HG03060 (cell line): ENCODE measurements around the gene PTTG1IP2.
"Not testable (repeated sequence)": the region's sequence is repeated elsewhere in the genome, so short reads cannot be mapped to it uniquely, and the experiment has no call there.

Experiments
- ATAC-seq: cut with Tn5 transposase; IDR thresholded peaks from one replicate; pipeline ENCODE4 v1.9.1; 2021; ENCODE audit warnings: low read depth, moderate number of reproducible peaks; ENCODE audit not compliant: unreplicated experiment

PTTG1IP2 gene

DNA sequence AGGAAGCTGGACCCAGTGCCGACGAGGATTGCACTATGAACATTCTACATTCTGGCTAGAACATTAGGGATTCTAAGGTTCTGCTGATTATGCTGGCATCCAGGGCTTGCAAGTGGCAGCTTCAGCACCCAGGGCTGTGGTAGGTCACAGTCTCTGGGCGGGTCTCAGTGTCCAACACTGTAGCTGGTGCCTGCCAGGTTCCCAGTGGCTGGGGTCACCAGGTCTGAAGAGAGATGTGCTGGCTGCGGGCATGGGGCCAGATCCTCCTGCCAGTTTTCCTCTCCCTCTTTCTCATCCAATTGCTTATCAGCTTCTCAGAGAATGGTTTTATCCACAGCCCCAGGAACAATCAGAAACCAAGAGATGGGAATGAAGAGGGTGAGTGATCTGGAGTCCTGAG is at the start of gene PTTG1IP2:
Gene PTTG1IP2, plus strand, starts transcription at position 86 of the 400 bp plus-strand sequence. Its CDS starts 148 bp downstream, at position 234.
- no peak for ATAC-seq

DNA sequence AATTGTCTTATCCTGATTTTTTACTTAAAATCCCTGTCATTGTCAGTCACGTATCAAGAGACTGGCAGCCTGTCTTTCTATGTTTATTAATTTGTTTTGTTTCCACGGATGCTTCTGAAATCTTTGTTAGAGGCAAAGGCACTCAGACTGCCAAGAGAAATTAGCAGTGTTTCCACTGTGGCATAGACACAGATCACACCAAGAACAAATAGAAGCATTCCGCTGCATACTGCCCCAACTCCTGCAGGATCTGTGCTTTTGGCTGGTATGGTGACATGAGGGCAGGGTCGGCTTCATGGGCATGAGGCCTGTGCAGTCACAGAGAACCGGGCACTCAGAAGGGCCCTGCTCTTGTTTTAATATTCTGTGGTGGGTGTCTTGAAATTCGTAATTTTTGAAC is 47.8 kb upstream of the PTTG1IP2 start:
- no peak for ATAC-seq

DNA sequence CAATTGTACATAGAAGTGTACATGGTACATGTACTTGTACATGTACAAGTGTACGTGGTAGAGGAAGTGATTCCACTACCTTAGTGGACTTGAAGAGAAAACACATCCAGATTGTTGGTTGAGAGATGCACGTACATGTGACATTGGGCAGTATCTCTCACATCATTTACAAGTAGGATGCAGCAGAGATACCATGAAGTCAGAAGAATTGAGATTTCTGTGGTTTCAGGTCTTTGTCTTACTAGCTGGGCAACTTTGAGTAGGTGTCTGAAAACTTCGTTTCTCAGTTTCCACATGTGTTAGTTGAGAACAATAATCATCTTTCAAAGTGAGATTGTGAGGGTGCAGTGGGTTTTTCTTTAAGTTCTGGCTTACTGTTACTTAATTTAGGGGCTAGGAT is 44.7 kb upstream of the PTTG1IP2 start:
- ATAC-seq, result peak; percentile 90

DNA sequence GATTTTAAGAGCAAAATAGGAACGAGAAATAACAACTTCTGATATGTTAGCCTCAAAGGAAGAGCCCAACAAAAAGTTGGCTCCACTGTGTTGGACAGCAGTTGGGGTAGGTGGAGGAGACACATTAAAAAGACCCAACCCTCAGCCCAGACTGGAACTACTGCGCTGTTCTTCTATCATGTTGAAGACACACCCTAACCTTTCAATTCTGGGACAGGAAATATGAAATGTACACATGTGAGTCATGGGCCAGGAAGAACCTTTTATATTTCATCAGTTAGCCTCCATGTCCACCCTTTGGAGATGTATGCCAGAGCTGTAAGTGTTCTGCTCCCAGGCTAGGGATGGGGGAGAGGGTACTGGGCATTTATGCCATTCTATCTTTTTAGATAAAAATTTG is 44.1 kb upstream of the PTTG1IP2 start:
- no peak for ATAC-seq

DNA sequence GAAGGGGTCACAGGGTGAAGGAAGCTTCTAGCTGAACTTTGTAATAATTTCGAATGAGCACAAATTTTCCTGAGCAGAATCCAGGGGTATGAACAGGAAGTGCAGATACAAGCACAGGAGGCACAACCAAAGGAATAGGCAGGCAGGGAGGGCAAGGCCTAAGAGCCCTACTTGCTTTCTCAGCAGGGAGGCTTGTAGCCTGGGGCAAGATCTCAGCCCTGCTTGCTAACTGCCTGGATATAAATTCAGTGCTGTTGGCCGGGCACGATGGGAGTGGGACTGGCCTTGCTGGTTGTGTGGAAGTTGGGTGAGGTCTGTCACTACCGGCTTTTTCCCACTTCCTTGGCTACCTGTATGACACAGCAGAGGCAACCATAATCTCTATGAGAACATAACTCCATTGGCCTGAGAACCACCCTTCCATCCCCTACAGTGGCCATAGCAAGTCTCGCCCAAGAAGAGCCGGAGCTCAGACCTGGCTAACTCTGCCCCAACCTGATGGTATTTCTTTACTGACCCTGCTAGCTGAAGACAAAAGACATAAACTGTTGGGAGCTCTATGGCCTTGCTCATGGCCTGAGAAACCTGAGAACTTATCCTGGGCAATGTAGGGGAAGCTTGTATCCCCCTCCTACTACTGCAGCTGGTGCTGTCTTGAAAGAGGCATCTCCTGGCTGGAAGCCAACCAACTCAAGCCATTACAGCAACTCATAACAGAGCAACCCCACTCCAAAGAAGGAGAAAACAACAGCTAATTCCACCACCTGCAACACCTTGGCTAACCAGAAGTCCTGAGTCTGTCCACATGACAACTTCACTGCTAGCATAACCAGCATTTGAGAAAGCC is 38.6 kb upstream of the PTTG1IP2 start:
- no peak for ATAC-seq

DNA sequence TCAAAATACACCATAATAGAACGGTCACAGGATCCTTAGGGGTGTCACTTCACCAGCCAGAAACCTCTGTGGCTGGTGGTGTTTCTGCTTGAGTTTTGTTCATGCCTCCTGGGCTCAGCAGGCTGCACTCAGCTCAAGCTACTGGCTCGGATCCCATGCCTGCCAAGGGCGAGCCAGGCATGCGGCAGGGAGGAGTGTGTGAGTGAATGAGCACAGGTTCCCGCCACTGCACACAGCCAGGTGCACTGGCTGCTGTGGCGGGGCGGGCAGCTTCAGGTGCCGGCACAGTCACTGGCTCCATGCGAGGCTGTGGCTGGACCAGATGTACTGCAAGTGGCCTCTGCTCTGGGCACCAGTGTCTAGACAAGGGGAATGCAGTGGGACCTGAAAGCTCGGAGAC is 36.7 kb upstream of the PTTG1IP2 start:
- ATAC-seq, result no peak

DNA sequence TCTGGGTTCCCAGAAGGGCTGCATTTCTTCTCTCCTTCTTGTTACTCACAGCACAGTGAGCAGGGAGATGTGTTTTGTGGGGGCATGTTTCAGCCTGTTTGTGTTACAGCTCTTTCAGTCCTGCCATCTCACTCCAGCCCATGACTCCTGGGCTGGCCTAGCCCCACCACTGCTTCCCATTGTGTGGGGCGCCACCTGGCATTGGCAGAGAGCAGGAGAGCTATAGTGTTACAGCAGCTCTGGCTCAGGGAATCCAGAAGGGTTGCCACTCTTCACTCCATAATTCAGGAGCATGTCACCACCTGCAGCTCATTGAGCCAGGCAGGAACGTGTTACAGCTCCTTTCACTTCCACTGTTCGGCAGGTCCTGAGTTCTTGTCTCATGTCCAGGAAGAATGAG is 36.2 kb upstream of the PTTG1IP2 start:
- ATAC-seq, result no peak

DNA sequence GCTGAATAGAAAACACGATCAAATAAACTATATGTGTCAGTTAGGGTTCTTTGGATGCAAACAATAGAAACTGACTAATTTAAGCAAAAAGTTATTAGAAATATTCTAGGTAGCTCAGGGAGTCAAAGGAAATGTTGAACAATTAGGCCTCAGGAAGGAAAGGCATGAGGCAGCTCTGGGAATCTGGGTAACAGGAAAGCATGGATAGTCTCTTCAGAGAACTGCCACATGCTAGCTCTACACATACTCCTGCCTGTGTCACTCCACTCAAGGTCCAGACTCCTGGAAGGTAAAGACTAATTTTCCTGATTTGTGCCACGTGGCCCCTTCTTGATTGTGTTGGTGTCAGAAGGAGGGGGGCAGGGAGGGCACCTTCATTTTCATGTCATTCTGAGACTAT is 23.8 kb upstream of the PTTG1IP2 start:
- ATAC-seq, result no peak

DNA sequence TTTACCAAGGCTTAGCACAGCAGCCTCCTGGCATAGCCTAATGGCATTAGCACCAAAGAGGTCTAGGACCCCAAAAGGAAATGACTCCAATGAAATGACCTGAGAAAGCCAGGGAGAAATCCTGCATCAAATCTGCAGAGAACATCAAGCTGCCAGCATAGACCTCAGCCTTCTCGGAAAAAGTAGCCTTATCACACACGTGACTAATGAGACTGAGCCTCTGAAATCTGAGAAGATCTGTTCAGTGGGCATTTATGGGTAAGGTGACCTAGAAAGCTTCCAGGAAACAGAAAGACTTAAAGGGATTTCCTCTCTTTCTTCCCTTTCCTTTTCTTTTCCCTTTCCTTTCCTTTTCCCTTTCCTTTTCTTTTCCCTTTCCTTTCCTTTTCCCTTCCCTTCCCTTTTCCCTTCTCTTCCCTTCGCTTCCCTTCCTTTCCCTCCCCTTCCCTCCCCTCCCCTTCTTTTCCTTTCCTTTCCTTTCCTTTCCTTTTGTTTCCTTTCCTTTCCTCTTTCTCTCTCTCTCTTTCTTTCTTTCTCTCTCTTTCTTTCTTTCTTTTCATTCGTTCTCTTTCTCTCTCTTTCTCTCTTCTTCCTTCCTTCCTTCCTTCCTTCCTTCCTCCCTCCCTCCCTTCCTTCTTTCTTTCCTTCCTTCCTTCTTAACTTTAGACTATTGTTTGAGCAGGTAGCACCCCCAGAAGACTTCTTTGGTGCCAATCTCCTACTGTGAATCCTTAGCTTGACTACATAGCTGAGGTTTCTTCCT is 23.1 kb upstream of the PTTG1IP2 start:
- ATAC-seq, result no peak

DNA sequence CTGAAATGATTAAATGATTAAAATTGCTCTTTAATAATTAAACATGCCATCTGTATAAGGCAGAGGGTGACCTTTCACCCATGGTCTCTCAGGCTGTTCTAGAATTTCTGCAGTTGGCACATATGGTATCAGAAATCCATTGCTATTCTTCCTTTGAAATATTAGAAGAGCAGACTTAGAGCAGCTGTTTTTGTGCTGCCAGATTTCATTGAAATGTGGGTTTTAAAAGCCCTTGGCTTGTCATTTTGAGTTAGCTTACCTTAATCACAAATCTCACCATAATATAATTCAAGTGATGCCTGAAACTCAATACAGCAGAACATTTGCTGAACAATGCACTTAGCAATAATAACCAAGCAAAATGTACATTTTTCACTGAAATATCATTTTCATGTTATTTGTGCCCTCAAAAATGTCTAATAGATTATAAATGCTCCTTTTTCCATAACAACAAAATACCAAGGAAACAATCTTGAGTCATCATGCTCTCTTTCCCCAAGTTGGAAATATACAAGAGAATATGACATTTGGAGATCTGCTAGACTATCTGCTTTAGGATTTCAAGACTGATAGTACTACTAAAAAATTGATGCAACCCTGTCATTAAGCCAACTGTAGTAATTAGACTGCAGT is 16.1 kb upstream of the PTTG1IP2 start:
- ATAC-seq, result no peak

DNA sequence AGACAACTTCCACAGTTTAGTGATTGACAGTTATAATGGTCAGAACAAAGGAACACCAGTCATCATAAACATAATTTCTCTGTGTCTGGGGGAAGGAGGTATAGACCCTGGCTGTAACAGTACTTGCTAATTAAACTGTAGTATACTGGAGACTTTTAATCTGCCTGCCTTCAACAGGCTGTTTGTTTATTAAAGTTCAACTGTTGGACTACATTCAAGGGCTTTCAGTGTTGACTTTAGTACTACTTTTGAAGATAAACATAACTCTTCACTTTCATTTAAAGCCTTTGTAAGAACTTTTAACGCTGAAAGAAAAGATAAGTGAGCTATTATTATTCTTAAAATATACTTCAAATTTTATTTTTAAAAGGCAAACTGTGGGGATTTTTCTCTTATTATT is 15.5 kb upstream of the PTTG1IP2 start:
- ATAC-seq, result no peak

DNA sequence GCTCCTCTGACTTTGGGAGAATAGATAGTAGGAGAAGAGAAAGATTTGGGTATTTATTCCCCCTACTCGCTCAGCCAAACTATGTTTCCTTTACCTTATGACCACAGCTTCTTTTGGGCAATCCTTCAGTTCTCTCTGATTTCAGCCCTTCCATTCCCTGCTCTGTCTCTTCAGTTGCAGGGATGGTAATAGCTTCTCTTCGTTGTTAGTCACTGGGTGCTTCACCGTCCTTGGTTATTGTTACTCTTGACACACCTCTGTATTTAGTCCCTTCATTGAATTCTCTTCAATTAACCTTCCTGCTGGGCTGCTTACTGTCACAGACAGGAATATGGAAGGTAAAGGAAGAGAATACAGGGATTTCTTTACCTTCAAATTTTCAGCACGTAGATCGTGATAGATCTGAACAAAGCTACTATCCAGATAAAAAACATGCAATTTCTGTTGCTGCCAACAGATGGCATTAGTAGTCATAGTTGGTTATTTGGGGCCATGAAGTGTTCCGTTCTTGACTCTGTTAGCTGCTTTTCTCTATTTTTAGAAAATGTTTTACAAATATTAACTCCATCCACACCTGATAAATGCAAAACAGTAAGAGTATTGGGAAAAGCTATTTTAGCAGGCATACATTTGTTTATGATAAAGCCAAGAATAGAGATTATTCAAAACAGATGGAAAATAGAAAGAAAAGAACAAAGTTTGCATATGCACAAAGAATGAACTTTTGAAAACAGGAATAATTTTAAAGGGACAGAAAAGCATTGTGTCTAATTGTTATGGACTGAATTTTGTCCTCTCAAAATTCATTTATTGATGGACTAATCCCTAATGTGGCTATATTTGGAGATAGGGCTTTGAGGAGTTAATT is 14.0 kb upstream of the PTTG1IP2 start:
- peak; percentile 76 for ATAC-seq

DNA sequence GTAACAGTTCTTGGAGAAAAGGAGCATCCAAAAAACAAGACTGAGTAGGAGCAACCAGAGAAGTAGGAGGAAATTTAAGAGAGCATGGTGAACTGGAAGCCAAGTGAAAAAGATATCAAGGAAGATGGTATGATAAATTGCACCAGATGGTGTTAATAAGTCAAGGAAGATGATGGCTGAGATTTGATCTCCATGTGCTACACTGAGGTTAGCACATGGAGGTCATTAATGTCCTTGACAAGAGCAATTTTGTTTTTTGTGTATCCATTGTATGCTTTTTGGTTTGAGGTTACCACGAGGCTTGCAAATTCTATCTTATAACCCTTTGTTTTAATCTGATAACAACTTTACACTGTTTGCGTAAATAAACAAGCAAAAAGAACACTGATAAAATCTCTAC is 11.3 kb upstream of the PTTG1IP2 start:
- ATAC-seq, result no peak

DNA sequence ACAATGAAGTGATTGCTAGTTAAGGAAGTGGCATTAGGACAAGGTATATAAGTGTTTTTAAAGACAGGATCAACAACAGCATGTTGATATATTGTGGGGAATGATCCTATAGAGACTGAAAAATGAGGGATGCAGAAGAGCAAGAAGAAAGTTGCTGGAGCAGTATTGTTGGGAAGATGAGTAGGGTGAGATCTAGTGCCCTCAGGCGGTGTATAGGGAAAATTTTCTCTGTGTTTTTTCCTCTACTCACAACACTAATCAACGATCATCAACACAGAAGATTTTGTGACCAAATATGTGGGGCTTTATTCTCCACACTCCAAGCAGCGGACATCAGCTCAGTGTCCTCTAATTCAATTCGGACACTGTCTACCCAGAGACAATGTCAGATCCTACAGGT is 9.6 kb upstream of the PTTG1IP2 start:
- no peak for ATAC-seq

DNA sequence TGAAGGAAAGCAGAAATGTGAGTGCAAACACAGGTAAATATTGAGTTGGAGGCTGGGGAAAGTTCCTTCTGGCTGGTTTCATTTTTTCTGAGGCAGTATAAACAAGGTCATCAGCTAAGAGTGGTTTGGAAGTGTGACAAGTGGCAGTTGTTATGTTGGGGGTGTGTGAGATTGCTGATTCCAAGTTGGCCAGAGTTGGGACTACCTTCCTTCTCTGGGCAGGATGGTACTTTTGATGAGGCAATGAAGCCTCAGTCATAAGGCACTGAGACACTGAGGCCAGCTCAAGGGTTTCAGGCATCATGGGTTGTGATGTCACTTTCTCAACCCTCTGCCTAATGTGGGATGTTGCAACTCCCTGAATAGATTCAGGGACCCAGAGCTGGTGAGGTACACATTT is 8.2 kb upstream of the PTTG1IP2 start:
- no peak for ATAC-seq

DNA sequence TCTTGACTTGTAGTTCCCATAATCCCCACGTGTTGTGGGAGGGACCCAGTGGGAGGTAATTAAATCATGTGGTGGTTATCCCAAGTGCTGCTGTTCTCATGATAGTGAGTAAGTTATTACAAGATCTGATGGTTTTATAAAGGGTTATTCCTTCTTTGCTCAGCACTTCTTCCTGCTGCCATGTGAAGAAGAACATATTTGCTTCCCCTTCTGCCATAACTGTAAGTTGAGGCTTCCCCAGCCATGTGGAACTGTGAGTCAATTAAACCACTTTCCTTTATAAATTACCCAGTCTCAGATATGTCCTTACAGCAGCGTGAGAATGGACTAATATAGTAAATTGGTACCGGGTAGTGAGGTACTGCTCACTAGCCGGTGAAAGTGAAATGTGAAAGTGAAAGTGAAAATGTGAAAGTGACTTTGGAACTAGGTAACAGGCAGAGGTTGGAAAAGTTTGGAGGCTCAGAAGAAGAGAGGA is 6.2 kb upstream of the PTTG1IP2 start:
- ATAC-seq, result not testable (repeated sequence)

DNA sequence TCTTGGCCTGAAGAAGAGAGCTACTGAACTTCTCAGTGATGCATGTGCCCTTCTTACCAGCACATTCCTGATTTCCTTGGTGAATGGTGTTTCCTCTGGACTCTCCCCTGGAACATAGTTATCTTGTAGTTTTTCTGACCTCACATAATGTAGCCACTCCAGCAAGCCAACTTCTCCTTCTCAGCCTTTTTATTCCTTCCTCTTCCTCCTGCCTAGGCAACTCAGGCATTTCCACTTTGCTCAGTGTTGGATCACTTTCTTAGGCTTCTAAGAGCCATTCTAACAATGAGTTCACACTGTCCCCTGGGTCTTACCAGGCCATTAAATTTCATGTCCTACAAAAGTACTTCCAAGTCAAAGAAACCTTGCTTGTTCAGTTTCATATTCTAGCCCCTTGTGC is 3.6 kb upstream of the PTTG1IP2 start:
- ATAC-seq, result no peak

DNA sequence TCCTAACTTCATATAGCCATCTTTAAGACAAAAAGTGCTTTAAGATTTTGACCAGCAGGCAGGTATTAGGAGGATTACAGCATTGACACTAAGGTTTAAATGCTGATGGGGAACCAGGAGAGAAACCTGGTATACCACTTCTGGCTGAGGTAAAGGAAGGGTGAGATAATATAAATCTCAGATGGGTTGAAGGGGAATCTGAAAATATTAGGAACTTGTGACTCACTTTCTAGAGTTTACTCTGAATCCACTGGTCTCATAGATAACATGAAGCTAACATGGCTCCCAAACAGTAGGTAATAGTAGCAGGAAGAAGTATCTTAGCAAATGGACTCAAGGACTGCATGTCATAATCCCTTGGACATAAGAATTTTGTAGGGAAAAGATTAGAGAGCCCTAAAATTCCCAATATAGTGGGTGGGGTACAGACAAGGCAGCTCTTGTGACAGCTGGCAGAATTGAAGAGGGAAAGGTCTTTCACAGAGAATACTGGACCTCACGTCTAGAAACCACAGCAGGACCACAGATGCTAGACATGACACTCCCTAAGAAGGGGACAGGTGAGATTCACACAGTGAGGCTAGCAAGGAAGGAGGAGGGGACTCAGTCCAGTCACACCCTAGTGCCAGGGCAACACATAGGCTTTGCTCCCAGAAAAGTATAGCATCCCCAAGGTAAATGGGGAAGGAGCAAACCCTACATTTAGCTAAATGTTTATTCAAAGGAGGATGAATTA is 3.5 kb downstream of the PTTG1IP2 start:
- no peak for ATAC-seq

DNA sequence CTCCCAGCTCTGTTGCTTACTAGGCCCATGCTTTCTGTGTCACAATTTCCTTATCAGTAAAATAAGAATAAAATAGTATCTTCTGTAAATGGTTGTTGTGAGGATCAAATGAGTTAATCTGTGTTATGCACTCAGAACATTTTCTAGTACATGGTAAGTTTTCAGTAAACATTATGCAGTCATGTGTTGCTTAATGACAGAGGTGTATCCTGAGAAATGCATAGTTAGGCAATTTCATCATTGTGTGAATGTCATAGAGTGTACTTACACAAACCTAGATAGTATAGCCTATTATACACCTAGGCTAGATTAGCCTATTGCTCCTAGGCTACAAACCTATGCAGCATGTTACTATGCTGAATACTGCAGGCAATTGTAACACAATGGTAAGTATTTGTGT is 4.4 kb downstream of the PTTG1IP2 start:
- no peak for ATAC-seq
